Stimulated activated CD4-positive, alpha-beta T cell treated with anti-CD3 and anti-CD28 coated beads, Interleukin-2, amount 100 ng/mL, for 24 hours (primary cell): ENCODE data around the gene RAB4B.
"Not testable (repeated sequence)": the region's sequence is repeated elsewhere in the genome, so short reads cannot be mapped to it uniquely, and the experiment has no call there.

Source experiments
- DNase-seq, 2 donors: peaks; one replicate each; pipeline ENCODE4 v3.0.0-alpha.2; 2020

RAB4B gene, protein sequence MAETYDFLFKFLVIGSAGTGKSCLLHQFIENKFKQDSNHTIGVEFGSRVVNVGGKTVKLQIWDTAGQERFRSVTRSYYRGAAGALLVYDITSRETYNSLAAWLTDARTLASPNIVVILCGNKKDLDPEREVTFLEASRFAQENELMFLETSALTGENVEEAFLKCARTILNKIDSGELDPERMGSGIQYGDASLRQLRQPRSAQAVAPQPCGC

GRCh38 chr19:40777937-40778705, at the start of gene RAB4B:
TSS of gene RAB4B (plus strand) at chr19:40778247. CDS start at chr19:40778376, 129 bp downstream.
- DNase-seq: peak; percentile 100

DNA sequence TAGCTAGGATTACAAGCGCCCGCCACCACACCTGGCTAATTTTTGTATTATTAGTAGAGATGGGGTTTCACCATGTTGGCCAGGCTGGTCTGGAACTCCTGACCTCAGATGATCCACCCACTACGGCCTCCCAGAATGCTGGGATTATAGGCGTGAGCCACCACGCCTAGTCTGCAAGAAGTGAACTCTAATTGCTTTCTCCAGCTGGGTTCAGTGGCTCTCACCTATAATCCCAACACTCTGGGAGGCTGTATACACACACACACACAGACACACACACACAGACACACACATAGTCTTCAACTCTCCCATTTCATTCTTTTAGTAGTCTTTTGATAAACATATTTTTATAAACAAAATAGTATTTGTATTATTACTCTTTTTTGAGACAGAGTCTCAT, 48.0 kb upstream of the RAB4B start:
- DNase-seq: not testable (repeated sequence)

DNA sequence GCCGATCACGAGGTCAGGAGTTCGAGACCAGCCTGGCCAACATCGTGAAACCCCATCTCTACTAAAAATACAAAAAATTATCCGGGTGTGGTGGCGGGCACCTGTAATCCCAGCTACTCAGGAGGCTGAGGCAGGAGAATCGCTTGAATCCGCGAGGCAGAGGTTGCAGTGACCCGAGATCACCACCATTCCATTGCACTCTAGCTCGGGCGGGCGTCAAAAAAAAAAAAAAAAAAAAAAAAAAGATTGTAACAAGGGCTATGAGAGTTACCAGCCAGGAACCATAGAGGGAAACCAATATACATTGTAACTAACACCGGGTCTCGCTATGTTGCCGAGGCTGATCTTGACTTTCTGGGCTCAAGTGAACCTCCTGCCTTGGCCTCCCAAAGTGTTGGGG, 45.7 kb upstream of the RAB4B start:
- DNase-seq: not testable (repeated sequence)

GRCh38 chr19:40733149-40733548, 44.9 kb upstream of the RAB4B start:
- DNase-seq: no peak

GRCh38 chr19:40735013-40735771, 42.9 kb upstream of the RAB4B start:
- DNase-seq: no peak

GRCh38 chr19:40736661-40737060, 41.4 kb upstream of the RAB4B start:
- DNase-seq: no peak

GRCh38 chr19:40737102-40737644, 40.9 kb upstream of the RAB4B start:
- DNase-seq: no peak

DNA sequence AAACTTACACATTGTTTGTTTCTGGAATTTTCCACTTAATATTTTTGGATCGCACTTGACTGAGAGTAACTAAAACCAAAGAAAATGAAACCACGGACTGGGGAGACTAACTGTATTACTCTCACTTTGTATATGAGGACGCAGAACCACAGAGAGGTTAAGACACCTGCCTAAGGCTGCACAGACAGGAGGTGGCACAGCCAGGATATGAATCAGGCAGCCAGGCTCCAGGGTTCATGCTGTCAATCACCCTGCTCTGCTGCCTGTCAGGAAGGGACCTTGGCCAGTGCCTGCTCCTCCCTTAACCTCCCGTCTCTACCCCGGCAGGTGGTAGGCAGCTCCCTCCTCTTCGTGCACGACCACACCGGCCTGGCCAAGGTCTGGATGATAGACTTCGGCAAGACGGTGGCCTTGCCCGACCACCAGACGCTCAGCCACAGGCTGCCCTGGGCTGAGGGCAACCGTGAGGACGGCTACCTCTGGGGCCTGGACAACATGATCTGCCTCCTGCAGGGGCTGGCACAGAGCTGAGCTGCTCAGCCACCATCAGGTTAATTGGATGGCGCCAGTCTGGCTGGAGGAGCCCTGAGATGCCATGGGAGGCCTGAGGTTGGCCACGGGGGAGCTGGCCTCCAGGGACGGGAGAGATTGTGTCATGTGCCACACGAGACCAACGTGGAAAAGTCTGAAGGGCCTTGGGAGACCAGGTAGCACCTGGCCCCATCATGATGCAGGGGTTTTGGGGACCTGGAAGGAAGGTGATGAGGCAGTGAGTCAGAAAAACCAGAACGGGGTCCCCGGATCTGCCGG, 38.8 kb upstream of the RAB4B start:
- DNase-seq: no peak

DNA sequence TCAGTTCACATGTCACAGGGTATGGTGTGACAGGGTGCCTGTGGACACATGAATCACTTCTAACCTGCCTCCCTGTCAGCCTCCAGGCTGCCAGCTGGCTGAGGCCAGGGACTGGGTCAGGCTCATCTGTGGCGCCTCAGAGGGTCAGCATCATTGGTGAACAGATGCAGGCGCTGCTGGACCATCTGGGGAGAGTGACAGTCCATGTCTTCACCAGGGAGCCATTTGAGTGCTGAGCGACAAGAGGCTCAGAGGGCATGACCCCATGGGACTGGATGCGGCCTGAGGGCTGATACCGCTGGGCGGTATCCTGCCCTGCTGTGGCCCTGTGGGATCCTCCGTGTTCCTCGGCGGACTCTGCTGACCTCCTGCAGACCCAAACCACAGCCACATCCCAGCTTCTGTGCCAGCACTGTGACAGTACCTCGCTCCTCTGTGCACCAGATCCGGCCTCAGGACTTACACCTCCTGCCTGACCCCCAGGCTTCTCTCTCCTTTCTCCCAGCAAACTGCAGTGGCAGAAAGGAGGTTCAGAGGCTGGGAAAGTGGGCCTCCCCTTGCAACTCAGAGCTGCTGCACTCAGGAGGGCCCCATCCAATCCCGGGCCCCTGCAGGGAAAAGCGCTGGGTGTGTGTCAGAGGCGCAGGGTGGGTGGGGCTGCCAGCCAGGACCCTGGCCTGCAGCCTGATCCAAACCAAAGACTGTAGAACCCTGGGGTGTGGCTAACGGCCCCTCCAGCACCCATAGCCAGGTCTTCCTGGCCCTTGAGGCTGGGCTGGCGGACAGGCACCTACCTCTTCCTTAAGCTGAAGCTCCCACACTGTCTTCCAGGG, 38.0 kb upstream of the RAB4B start:
- no peak for DNase-seq

- no peak for DNase-seq
These were observed 37.3 kb upstream of the RAB4B start for GRCh38 chr19:40740747-40741146.

- DNase-seq: no peak
These were observed 36.3 kb upstream of the RAB4B start for GRCh38 chr19:40741527-40742390.

DNA sequence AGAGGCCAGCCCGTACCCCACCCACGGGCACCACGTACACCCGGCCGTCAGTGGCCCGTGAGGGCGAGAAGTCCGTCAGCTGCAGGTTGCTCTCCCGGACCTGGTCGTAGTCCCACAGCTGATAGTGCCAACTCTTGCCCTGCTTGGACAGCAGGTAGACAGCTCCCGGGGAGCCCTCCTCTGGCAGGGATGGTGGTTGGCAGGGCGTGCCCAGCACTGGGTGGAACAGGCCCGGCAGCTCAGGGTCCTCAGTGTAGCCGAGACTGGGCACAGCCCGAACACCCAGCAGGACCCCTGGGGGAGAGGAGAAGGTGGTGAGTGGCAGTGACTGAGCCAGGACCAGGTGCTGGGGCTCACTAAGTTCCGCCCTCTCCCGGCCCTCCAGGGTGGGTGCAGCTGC, 35.6 kb upstream of the RAB4B start:
- no peak for DNase-seq

- DNase-seq: no peak
These were observed 35.2 kb upstream of the RAB4B start for GRCh38 chr19:40742886-40743285.

GRCh38 chr19:40743926-40744325, 34.1 kb upstream of the RAB4B start:
- no peak for DNase-seq

DNA sequence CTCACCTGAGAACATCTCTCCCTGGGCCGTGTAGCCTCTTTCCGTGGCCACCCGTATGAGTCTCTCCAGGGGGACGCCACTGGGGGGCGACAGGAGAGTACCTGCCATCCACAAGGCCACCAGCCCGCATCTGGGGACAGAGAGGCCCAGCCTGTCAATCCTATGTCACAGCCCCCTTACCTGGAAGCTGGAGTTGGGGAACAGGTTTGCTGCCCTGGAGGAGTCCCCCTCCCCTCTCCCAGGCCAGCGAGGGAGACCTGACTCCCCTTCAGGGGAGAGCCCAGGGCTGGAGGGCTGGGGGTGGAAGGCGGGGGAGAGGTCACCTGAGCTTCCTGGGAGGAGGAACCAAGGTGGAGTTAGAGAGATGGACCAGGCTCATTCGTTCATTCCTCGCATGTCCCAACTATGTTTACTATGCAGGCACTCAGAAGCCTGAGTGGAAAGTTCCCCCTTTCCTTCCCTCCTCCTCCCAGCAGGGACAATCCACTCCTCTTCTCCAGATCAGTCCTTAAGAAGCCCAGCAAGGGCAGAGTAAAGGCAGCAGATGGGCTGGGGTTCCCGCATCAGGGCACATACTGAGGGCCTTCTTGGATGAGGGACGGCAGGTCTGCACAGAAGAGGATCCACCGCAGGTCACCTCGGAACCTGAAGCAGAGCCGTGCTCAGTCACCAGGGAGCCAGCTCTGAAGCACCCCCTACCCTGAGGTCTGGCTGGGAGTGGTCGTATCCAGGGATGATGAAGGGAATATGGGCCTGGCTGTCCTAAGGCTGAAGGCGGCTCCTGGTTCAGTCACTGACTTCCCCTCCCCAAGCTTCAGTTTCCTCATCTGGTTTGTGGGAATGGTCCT, 33.3 kb upstream of the RAB4B start:
- DNase-seq: peak in 1 of 2 donors; percentile 34

- DNase-seq: no peak
These were observed 32.7 kb upstream of the RAB4B start for GRCh38 chr19:40745402-40745780.

GRCh38 chr19:40747536-40747935, 30.5 kb upstream of the RAB4B start:
- DNase-seq: no peak

- DNase-seq: peak; percentile 99
These were observed 27.8 kb upstream of the RAB4B start, which contains the start of gene ACTMAP for GRCh38 chr19:40750058-40750873. TSS of gene ACTMAP (minus strand) at chr19:40750477. CDS start at chr19:40749803, 674 bp downstream.
